T47D (cell line): ENCODE data around the gene PRR5.

Experiments
- DNase-seq, 2 experiments: peaks; one replicate each; pipeline versions ENCODE4 v3.0.0 to v3.0.0-alpha.2; 2011 to 2012; ENCODE audit warnings: low read depth in 1 of 2, low spot score in 1 of 2
- JUND ChIP-seq: IDR thresholded peaks from 2 replicates; pipeline ENCODE4 v1.6.1; 2012; ENCODE audit warnings: low read depth
- in situ Hi-C: cut with HindIII; loops from 2 replicates; pipeline ENCODE4 v1.10.0; 2016; ENCODE audit warnings: low sequenced_read_pairs, low pct_unique_long_range_greater_than_20kb

Gene PRR5

GRCh38 chr22:44703255-44703870 is 1.4 kb downstream of the PRR5 start:
- in situ Hi-C loops: no loop called here

GRCh38 chr22:44704159-44705021 is 2.4 kb downstream of the PRR5 start:
- no peak for TF ChIP-seq JUND
- in situ Hi-C loops: no loop called here
- no peak for DNase-seq

More at GRCh38 chr22:44703255-44703870, 1.4 kb downstream of the PRR5 start:
- no peak for TF ChIP-seq JUND
- no peak for DNase-seq

GRCh38 chr22:44705022-44705297 is 3.0 kb downstream of the PRR5 start:
- in situ Hi-C loops: no loop called here
- no peak for DNase-seq
- TF ChIP-seq JUND: no peak

- DNase-seq: no peak
- no peak for TF ChIP-seq JUND
- in situ Hi-C loops: no loop called here
Observed at GRCh38 chr22:44706488-44706887, 4.5 kb downstream of the PRR5 start.

GRCh38 chr22:44707178-44707577 is 5.2 kb downstream of the PRR5 start:
- DNase-seq: no peak
- TF ChIP-seq JUND: no peak
- in situ Hi-C loops: no loop called here

GRCh38 chr22:44707752-44708151 is 5.7 kb downstream of the PRR5 start:
- in situ Hi-C loops: no loop called here
- no peak for DNase-seq
- no peak for TF ChIP-seq JUND

- in situ Hi-C loops: no loop called here
- DNase-seq: no peak
- no peak for TF ChIP-seq JUND
Observed at GRCh38 chr22:44709881-44710392, 7.9 kb downstream of the PRR5 start.

GRCh38 chr22:44710474-44711240 is 8.7 kb downstream of the PRR5 start:
- no peak for DNase-seq
- no peak for TF ChIP-seq JUND
- in situ Hi-C loops: no loop called here

- no peak for DNase-seq
- no peak for TF ChIP-seq JUND
- in situ Hi-C loops: no loop called here
Observed at GRCh38 chr22:44711241-44711560, 9.2 kb downstream of the PRR5 start.

GRCh38 chr22:44711690-44712555 is 9.9 kb downstream of the PRR5 start:
- no peak for TF ChIP-seq JUND
- in situ Hi-C loops: no loop called here
- DNase-seq: no peak

- no peak for DNase-seq
- TF ChIP-seq JUND: no peak
- in situ Hi-C loops: no loop called here
Observed at GRCh38 chr22:44712962-44713361, 11.0 kb downstream of the PRR5 start.

- no peak for TF ChIP-seq JUND
- in situ Hi-C loops: no loop called here
- no peak for DNase-seq
Observed at GRCh38 chr22:44714703-44715350, 12.8 kb downstream of the PRR5 start.
